A549 (cell line): ENCODE results near the gene UNC5C. TPM values are rescaled to one million over a fixed set of nuclear protein-coding genes. Genes with fewer than 3 reads are reported as not detected.

Source experiments
- ATAC-seq, 2 experiments: fragments of 200-7000 bp in 1 of 2; fragments of >200 bp in 1 of 2; cut with Nextera tagmentation in 1 of 2; cut with Tn5 transposase in 1 of 2; 3 replicates each; pipeline versions ENCODE4 v1.8.0 to v1.9.1; 2018 to 2020; ENCODE audit warnings: mild to moderate bottlenecking in 1 of 2, moderate library complexity in 1 of 2
- CTCF ChIA-PET: fragments of 300-600 bp; sonication (Branson Sonifier 250); formaldehyde crosslinking; extraction: SDS; loops from one replicate; lab custom pipeline; 2021; ENCODE audit warnings: antibody characterized with exemption, inconsistent platforms; lab: Yijun Ruan, JAX
- POLR2A ChIA-PET: fragments of 350-600 bp; formaldehyde crosslinking; extraction: SDS; loops from one replicate; lab custom pipeline; 2021; ENCODE audit warnings: antibody characterized with exemption, inconsistent platforms; lab: Yijun Ruan, JAX
- DNase-seq, 2 experiments: peaks; one replicate each; pipeline versions ENCODE4 v3.0.0 to v3.0.0-alpha.2; 2011 to 2016; ENCODE audit warnings: low read depth in 1 of 2, low spot score in 1 of 2
- FAIRE-seq: peaks from 2 replicates; lab custom pipeline; 2011; peaks lifted over from hg19 to GRCh38; lab: Jason Lieb, UNC
- H3K27ac ChIP-seq, 2 experiments: fragments of >200 bp; sonication (Bioruptor Twin); formaldehyde crosslinking; 3 replicates each; pipeline ENCODE4 v1.5.1; 2016 to 2017
- H3K4me1 ChIP-seq: fragments of >200 bp; sonication (Bioruptor Twin); formaldehyde crosslinking; 3 replicates; pipeline ENCODE4 v1.6.1; 2016
- H3K4me2 ChIP-seq: fragments of >200 bp; sonication (Bioruptor Twin); formaldehyde crosslinking; 3 replicates; pipeline ENCODE4 v1.6.1; 2016
- H3K4me3 ChIP-seq: fragments of >200 bp; sonication (Bioruptor Twin); formaldehyde crosslinking; 3 replicates; pipeline ENCODE4 v1.5.1; 2016
- H3K9me3 ChIP-seq: fragments of >200 bp; sonication (Bioruptor Twin); formaldehyde crosslinking; 3 replicates; pipeline ENCODE4 v1.6.1; 2016
- FOSL2 ChIP-seq, 2 experiments: fragments of 450-650 bp in 1 of 2; fragments of >200 bp in 1 of 2; sonication (Bioruptor Twin) in 1 of 2; formaldehyde crosslinking; IDR thresholded peaks; 2 replicates each; pipeline versions ENCODE4 v1.5.0 to v1.6.1; 2016 to 2020; ENCODE audit warnings: mild to moderate bottlenecking in 1 of 2, moderate library complexity in 1 of 2
- FOXS1 ChIP-seq: fragments of 250-450 bp; sonication (Bioruptor Pico); IDR thresholded peaks from 2 replicates; pipeline ENCODE4 v1.5.0; 2020; ENCODE audit warnings: mild to moderate bottlenecking, moderate library complexity
- HOXB13 ChIP-seq: fragments of 250-450 bp; sonication (Bioruptor Pico); IDR thresholded peaks from 2 replicates; pipeline ENCODE4 v1.5.0; 2020; ENCODE audit warnings: low read depth, mild to moderate bottlenecking, moderate library complexity
- HOXB5 ChIP-seq: fragments of 250-450 bp; sonication (Bioruptor Pico); IDR thresholded peaks from 2 replicates; pipeline ENCODE4 v1.5.0; 2020; ENCODE audit warnings: mild to moderate bottlenecking, moderate library complexity
- JUNB ChIP-seq: fragments of >200 bp; sonication (Bioruptor Twin); formaldehyde crosslinking; IDR thresholded peaks from 2 replicates; pipeline ENCODE4 v1.6.1; 2016
- MAFK ChIP-seq: fragments of 450-650 bp; IDR thresholded peaks from 2 replicates; pipeline ENCODE4 v1.6.1; 2014; ENCODE audit not compliant: partially characterized antibody
- MAZ ChIP-seq: fragments of 150-350 bp; IDR thresholded peaks from 2 replicates; pipeline ENCODE4 v1.6.1; 2014; ENCODE audit warnings: antibody characterized with exemption, low read depth, low read length, borderline replicate concordance
- NPAS2 ChIP-seq: fragments of 250-450 bp; sonication (Bioruptor Pico); IDR thresholded peaks from 2 replicates; pipeline ENCODE4 v1.8.0; 2022; ENCODE audit warnings: mild to moderate bottlenecking, moderate library complexity, borderline replicate concordance
- POLR2A ChIP-seq: IDR thresholded peaks from 2 replicates; pipeline ENCODE4 v1.6.1; 2012; ENCODE audit warnings: mild to moderate bottlenecking, low read length
- POLR2AphosphoS2 ChIP-seq: conservative IDR thresholded peaks from 2 replicates; pipeline ENCODE4 v1.6.1; 2012; ENCODE audit warnings: low read length, improper control_type of control experiment, inconsistent platforms
- RAD21 ChIP-seq, 2 experiments: fragments of >200 bp in 1 of 2; sonication (Bioruptor Twin) in 1 of 2; formaldehyde crosslinking in 1 of 2; IDR thresholded peaks in 1 of 2; conservative IDR thresholded peaks in 1 of 2; 2 replicates in 1 of 2; 3 replicates in 1 of 2; pipeline ENCODE4 v1.6.1; 2012 to 2018; ENCODE audit warnings: inconsistent platforms in 1 of 2
- RCOR1 ChIP-seq: fragments of 150-350 bp; IDR thresholded peaks from 2 replicates; pipeline ENCODE4 v1.6.1; 2014; ENCODE audit warnings: antibody characterized with exemption, low read length, low read depth
- SMC3 ChIP-seq: fragments of >200 bp; sonication (Bioruptor Twin); formaldehyde crosslinking; IDR thresholded peaks from 3 replicates; pipeline ENCODE4 v1.6.1; 2018; ENCODE audit warnings: inconsistent platforms
- SREBF2 ChIP-seq: fragments of 450-650 bp; IDR thresholded peaks from 2 replicates; pipeline ENCODE4 v1.6.1; 2014; ENCODE audit warnings: mild to moderate bottlenecking, moderate library complexity
- TP53 ChIP-seq: fragments of 250-450 bp; sonication (Bioruptor Pico); IDR thresholded peaks from 2 replicates; pipeline ENCODE4 v1.5.0; 2021; ENCODE audit warnings: mild to moderate bottlenecking, moderate library complexity
- ZC3H11A ChIP-seq: fragments of 450-650 bp; IDR thresholded peaks from 2 replicates; pipeline ENCODE4 v1.6.1; 2014; ENCODE audit warnings: antibody characterized with exemption, mild to moderate bottlenecking
- WGBS: methylation state at CpG from one replicate; pipeline ENCODE4 v1.1.6; 2017; ENCODE audit errors: missing lambda C conversion rate; 5-methylcytosine and 5-hydroxymethylcytosine counted together
- polyA plus RNA-seq, 4 experiments: library from polyadenylated mRNA; depleted of rRNA in 3 of 4; stranded (reverse); fragments of >200 nt; fragmentation: RNase III in 1 of 4; extraction: RNeasy Plus Mini Kit Qiagen cat#74134 plus additional on column Dnase treatment in 1 of 4; gene quantifications; 2 replicates in 3 of 4; 3 replicates in 1 of 4; pipeline ENCODE4 v1.2.3, GENCODE V29; 2011 to 2017
- TF ChIP-seq, protein P1 (sequence below): IDR thresholded peaks from 2 replicates; pipeline ENCODE4 v1.6.1; 2012
- TF ChIP-seq, protein P2 (sequence below): fragments of 250-450 bp; sonication (Bioruptor Pico); IDR thresholded peaks from 2 replicates; pipeline ENCODE4 v1.5.0; 2020; ENCODE audit warnings: low read depth, mild to moderate bottlenecking, moderate library complexity
- TF ChIP-seq, protein P3 (sequence below): fragments of 450-650 bp; IDR thresholded peaks from 2 replicates; pipeline ENCODE4 v1.6.1; 2014; ENCODE audit warnings: antibody characterized with exemption
- TF ChIP-seq, protein P4 (sequence below): fragments of >200 bp; sonication (Bioruptor Twin); formaldehyde crosslinking; IDR thresholded peaks from 3 replicates; pipeline ENCODE4 v1.6.1; 2016
- TF ChIP-seq, protein P5 (sequence below): fragments of >200 bp; sonication (Bioruptor Twin); formaldehyde crosslinking; IDR thresholded peaks from 2 replicates; pipeline ENCODE4 v1.6.1; 2016
- TF ChIP-seq, protein P6 (sequence below): fragments of >200 bp; sonication (Bioruptor Twin); formaldehyde crosslinking; IDR thresholded peaks from 3 replicates; pipeline ENCODE4 v1.5.1; 2016

Gene UNC5C
- polyA plus RNA-seq, 2 of the 4 experiments (the other 2 are of a cell fraction): 0.13 TPM; not detected in 1

DNA sequence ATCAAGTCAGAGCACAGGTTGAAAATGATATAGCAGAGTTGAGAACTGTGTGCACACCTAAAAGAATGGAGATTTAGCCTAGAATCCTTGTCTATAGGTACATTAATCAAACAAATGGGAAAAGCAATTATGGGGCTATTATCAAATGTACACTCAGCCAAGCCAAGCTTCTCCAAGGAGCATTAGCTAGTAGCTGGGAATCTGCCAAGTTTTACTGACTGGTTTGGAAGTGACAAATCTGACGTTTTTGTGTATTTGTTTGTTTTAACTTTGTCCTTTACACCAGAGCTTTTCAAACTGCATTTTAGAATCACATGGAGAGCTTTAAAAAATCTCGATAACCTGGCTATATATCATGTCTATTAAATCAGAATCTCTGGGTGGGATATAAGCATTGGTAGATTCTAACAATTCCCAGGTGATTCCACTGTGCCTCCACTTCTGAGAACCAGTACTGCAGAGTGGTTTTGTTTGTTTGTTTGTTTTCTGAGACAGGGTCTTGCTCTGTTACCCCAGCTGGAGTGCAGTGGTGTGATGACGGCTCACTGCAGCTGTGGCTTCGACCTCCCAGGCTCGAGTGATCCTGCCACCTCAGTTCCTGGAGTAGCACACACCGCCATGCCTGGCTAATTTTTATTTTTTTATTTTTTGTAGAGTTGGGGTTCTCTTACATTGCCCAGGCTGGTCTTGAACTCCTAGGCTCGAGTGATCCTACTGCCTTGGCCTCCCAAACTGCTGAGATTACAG lies 279.8 kb downstream of the UNC5C start:
- DNase-seq: no peak

DNA sequence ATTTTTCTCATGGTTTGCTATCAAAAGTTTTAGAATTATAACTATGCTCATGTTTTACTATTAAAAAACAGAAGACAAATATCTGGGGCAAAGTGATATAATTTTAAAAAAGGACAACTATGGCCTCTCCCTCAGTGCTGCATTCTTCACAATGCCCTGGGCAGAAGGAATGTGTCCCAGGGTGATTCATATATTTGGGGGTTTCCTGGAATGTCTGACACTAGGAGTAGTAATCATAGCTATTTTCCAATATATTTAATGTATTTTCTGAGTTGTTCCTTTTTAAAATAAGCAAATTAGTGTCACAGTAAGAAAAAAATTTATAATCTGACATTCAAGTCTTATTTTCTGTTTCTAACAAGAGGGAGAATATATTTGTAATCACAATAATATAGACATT lies 281.7 kb downstream of the UNC5C start:
- Histone ChIP-seq H3K4me3 (no peak overlapping the region), H3K4me2 (peak overlapping the region; percentile 17; the same call in 1 of the 3 replicates), H3K27ac (no peak overlapping the region), H3K4me1 (peaks cover 11% of the 10 kb centered on the region; the same call in 1 of the 3 replicates), H3K9me3 (no peaks in the 10 kb centered on the region)
- ChIA-PET CTCF (interaction anchor here (0.9 kb wide), 1 partner anchor 80 kb away, joined by 3 read pairs; no protein-coding TSS in a partner anchor), POLR2A (no interaction called here)
- peak; percentile 7 to 9 for DNase-seq
- peak in 1 of 2 experiments; percentile 81; a peak in 3 of 6 replicates for ATAC-seq
- no peak for TF ChIP-seq FOSL2 (IDR thresholded peaks at IDR 0.05)
- TF ChIP-seq FOSL2 (CRISPR knock-in tag; IDR thresholded peaks at IDR 0.05): peak; percentile 10; the same call in 1 of the 2 replicates
- no peak for TF ChIP-seq HOXB13 (CRISPR knock-in tag)
- TF ChIP-seq, all 56 proteins: peak for 1
- FAIRE-seq: no peak

More for the DNA sequence above, 279.8 kb downstream of the UNC5C start:
- FAIRE-seq (no peak), ATAC-seq (no peak)
- CTCF ChIA-PET: interaction anchor here (0.6 kb wide), 1 partner anchor 176 kb away, joined by 3 read pairs; no protein-coding TSS in a partner anchor
- Histone ChIP-seq H3K4me2 (no peak overlapping the region), H3K4me3 (no peak overlapping the region), H3K9me3 (no peaks in the 10 kb centered on the region), H3K27ac (no peak overlapping the region), H3K4me1 (peaks cover 11% of the 10 kb centered on the region; the same call in 1 of the 3 replicates)
- 76% methylated on average over 7 of the region's 7 CpGs for WGBS
- POLR2A ChIA-PET: no interaction called here
- TF ChIP-seq POLR2A (no peak), JUNB (no peak), SREBF2 (no peak), SMC3 (no peak), TP53 (CRISPR knock-in tag) (no peak), MAZ (no peak), ZC3H11A (no peak), MAFK (no peak), NPAS2 (CRISPR knock-in tag) (no peak)
- TF ChIP-seq, protein P1, sequence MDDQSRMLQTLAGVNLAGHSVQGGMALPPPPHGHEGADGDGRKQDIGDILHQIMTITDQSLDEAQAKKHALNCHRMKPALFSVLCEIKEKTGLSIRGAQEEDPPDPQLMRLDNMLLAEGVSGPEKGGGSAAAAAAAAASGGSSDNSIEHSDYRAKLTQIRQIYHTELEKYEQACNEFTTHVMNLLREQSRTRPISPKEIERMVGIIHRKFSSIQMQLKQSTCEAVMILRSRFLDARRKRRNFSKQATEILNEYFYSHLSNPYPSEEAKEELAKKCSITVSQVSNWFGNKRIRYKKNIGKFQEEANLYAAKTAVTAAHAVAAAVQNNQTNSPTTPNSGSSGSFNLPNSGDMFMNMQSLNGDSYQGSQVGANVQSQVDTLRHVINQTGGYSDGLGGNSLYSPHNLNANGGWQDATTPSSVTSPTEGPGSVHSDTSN: no peak
- TF ChIP-seq, protein P2, sequence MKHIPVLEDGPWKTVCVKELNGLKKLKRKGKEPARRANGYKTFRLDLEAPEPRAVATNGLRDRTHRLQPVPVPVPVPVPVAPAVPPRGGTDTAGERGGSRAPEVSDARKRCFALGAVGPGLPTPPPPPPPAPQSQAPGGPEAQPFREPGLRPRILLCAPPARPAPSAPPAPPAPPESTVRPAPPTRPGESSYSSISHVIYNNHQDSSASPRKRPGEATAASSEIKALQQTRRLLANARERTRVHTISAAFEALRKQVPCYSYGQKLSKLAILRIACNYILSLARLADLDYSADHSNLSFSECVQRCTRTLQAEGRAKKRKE: no peak

DNA sequence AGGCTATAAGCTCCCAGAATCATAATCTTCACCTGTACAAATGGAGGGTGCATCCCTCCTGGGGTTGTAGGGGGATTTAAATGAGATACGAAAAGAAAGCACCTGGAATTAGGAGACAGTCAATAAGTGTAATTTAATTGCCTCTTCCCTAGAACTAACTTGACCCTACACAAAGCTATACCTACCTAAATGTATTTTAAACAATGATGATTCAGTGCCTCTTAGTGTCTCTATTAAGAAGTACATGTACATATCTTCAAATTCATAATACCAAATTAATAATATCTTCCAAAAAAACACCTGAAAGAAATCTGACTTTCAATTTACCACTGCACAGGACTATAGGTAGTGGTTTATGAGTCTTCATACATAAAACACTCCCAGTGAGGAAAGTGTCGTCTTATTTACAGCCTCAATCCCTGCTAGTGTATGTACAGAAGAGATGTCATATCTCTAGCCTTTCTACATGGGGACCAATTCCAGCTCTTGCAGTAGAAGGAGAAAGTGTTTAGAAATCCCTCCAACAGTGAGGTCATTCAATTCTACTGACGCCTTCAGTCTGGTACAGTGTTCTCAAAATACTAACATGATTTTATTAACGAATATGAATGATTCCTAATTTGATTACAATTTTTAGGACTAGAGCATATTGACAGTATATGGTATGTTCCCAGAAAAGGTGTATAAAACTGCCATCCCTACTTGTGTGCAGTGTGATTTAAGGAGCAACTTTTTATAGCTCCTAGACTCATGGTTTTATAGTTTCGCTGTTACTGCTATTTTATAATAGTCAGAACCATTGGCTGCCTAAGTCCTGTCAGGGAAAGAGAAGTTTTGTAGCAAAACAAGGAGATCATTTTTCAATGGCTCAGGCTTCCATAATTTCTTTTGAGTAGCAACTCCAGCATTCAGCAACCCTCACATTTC lies 282.7 kb downstream of the UNC5C start:
- CTCF ChIA-PET: interaction anchor here (0.9 to 1.1 kb wide), 2 partner anchors 79 to 99 kb away, joined by 3 read pairs; no protein-coding TSS in a partner anchor
- no peak overlapping the region for H3K4me2 ChIP-seq
- DNase-seq (no peak), ATAC-seq (no peak), FAIRE-seq (no peak)
- no peak overlapping the region for H3K4me3 ChIP-seq
- WGBS: 82% methylated on average over 5 of the region's 5 CpGs
- TF ChIP-seq SREBF2 (no peak), RAD21 (conservative IDR thresholded peaks at IDR 0.05 in 1 of 2, IDR thresholded peaks at IDR 0.05 in 1 of 2) (no peak), FOXS1 (CRISPR knock-in tag) (no peak), HOXB5 (CRISPR knock-in tag) (no peak), MAZ (no peak), RCOR1 (no peak), POLR2AphosphoS2 (no peak)
- TF ChIP-seq, protein P1: no peak
- TF ChIP-seq, protein P3, sequence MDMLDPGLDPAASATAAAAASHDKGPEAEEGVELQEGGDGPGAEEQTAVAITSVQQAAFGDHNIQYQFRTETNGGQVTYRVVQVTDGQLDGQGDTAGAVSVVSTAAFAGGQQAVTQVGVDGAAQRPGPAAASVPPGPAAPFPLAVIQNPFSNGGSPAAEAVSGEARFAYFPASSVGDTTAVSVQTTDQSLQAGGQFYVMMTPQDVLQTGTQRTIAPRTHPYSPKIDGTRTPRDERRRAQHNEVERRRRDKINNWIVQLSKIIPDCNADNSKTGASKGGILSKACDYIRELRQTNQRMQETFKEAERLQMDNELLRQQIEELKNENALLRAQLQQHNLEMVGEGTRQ: no peak
- TF ChIP-seq, protein P4, sequence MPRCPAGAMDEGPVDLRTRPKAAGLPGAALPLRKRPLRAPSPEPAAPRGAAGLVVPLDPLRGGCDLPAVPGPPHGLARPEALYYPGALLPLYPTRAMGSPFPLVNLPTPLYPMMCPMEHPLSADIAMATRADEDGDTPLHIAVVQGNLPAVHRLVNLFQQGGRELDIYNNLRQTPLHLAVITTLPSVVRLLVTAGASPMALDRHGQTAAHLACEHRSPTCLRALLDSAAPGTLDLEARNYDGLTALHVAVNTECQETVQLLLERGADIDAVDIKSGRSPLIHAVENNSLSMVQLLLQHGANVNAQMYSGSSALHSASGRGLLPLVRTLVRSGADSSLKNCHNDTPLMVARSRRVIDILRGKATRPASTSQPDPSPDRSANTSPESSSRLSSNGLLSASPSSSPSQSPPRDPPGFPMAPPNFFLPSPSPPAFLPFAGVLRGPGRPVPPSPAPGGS: no peak
- TF ChIP-seq, protein P5, sequence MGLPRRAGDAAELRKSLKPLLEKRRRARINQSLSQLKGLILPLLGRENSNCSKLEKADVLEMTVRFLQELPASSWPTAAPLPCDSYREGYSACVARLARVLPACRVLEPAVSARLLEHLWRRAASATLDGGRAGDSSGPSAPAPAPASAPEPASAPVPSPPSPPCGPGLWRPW: no peak
- TF ChIP-seq, protein P6, sequence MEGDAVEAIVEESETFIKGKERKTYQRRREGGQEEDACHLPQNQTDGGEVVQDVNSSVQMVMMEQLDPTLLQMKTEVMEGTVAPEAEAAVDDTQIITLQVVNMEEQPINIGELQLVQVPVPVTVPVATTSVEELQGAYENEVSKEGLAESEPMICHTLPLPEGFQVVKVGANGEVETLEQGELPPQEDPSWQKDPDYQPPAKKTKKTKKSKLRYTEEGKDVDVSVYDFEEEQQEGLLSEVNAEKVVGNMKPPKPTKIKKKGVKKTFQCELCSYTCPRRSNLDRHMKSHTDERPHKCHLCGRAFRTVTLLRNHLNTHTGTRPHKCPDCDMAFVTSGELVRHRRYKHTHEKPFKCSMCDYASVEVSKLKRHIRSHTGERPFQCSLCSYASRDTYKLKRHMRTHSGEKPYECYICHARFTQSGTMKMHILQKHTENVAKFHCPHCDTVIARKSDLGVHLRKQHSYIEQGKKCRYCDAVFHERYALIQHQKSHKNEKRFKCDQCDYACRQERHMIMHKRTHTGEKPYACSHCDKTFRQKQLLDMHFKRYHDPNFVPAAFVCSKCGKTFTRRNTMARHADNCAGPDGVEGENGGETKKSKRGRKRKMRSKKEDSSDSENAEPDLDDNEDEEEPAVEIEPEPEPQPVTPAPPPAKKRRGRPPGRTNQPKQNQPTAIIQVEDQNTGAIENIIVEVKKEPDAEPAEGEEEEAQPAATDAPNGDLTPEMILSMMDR: no peak
- peaks cover 11% of the 10 kb centered on the region; the same call in 1 of the 3 replicates for H3K4me1 ChIP-seq
- H3K9me3 ChIP-seq: no peaks in the 10 kb centered on the region
- H3K27ac ChIP-seq: no peak overlapping the region
- POLR2A ChIA-PET: no interaction called here
